IPS DF 4.7 (cell line): Measurements from ENCODE around the gene C1QL4.
"Not testable (repeated sequence)": the region's sequence is repeated elsewhere in the genome, so short reads cannot be mapped to it uniquely, and the experiment has no call there.

Experiments used
- DNase-seq: peaks from one replicate; pipeline ENCODE4 v3.0.0-alpha.2; 2013; ENCODE audit warnings: low spot score; ENCODE audit errors: extremely low read depth

Gene C1QL4

DNA sequence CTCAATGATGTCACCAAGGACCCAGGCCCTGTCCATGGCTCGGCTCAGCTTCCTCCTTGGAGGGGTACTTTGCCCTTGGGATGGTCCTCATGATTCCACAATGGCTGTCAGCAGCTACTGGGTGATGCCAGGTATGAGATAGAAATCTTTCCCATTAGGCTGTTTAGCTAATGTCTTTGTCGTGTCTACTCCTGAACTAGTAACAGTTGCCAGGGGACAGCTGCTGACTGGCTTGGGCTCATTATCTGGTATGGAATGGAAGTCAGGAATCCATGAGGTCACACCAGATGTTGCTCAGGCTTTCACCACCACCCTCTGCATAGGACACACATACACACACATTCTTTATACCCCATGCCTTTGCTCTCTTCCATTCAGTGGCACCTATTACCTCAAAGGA is 32.8 kb downstream of the C1QL4 start:
- DNase-seq: no peak

DNA sequence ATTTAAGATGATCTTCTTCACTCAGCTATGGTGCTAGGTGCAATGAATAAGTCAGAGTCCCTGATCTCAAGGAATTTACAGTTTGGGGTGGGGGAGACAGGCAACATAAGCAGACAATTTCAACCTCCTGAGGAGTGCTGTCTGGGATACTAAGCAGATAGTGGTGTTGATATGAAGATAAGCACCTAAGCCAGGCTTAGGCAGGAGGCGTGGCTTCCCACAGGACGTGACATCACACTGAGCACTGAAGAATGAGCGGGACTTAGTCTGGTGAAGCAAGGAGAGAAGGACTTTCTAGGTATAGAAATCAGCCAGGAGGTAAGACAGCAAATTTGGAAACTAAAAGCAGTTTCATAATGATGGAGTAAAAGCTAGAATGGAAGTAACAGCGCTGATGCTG is 35.2 kb downstream of the C1QL4 start:
- no peak for DNase-seq

DNA sequence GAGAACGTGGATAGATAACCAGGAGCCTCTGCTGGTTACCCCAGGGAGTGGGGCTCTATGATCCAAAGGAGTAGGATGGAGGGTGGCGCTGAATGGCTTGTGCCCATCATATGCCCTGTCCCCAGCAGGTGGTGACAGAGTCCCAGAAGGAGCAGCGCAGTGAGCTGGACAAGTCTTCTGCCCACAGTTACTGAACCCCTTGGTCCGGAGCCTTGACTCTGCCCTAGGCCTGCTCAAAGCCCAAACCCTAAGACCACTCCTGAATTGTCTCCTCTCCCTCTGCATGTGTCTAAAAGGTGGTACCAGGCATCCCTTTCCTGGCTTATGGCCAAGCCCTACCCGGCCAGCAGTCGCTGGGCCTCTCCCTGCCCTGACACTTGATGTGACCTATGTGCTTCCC is 38.8 kb downstream of the C1QL4 start:
- no peak for DNase-seq

DNA sequence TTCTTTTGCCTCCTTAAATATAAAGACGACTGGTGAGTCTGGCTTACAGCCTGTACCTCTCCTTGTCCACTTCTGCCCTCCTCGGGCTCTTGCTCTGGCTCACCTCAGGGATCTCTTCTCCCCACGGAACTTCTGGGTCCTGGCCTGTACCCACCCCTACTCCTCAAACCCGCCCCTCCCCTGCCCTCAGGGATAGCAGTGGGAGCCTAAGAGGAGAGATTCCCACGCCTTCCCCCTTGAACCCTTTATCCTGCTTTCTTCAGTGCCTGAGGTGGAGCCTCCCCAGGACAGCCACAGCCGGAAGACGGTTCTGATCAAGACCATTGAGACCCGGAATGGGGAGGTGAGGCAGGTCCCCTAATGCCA is 39.3 kb downstream of the C1QL4 start:
- DNase-seq: no peak

DNA sequence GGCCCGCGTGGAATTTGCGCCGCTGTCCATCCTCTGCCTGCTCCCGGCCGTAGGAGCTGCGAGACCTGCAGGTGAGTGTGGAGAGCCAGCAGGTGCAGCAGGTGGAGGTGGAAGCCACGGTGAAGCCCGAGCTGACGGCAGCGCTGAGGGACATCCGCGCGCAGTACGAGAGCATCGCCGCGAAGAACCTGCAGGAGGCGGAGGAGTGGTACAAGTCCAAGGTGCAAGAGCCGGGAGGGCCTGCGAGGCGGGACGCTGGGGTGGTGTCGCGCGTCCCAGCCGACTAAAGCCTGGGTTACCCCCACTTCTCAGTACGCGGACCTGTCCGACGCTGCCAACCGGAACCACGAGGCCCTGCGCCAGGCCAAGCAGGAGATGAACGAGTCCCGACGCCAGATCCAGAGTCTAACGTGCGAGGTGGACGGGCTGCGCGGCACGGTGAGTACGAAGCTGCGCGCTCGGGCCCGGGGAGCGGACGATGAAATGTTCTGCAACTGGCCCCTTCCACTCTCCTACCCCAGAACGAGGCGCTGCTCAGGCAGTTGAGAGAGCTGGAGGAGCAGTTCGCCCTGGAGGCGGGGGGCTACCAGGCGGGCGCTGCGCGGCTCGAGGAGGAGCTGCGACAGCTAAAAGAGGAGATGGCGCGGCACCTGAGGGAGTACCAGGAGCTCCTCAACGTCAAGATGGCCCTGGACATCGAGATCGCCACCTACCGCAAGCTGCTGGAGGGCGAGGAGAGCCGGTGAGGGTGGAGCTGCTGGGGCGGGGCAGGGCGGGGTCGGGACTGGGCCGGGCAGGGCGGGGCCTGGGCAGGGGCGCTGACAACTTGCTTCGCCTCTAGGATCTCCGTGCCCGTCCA is 39.9 kb downstream of the C1QL4 start:
- DNase-seq: no peak

DNA sequence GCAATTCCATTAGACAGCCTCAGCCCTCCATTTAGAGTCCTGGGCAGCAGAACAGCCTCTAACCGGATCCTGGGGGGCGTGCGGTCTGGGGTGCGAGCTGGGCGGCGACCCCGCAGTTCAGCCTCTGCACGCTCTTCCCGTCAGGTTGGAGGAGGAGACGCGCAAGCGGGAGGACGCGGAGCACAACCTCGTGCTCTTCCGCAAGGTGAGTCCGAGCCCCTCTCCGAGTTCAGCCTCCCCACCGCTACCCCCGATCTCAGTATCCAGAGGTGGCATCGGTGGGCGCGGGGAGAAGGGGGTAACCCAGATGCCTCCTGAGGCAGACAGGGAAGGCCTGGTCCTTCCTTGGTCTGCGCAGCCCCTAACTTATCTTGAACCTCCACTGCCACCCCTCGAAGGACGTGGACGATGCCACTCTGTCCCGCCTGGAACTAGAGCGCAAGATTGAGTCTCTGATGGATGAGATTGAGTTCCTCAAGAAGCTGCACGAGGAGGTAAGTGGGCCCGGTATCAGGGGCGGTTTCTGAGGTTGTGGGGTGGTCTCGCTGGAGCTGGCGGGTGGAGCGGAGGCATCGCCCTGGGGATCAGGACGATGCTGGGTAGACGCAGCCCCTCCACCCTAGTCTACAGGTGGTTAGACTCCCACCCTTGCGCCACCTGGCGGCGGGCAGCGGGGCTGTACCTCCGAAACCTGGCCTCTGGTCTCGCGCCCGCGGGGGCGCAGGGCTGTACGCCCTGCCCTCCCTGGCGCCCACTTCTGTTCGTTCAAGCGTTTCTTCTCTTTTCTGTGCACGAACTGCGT is 40.8 kb downstream of the C1QL4 start:
- DNase-seq: no peak

DNA sequence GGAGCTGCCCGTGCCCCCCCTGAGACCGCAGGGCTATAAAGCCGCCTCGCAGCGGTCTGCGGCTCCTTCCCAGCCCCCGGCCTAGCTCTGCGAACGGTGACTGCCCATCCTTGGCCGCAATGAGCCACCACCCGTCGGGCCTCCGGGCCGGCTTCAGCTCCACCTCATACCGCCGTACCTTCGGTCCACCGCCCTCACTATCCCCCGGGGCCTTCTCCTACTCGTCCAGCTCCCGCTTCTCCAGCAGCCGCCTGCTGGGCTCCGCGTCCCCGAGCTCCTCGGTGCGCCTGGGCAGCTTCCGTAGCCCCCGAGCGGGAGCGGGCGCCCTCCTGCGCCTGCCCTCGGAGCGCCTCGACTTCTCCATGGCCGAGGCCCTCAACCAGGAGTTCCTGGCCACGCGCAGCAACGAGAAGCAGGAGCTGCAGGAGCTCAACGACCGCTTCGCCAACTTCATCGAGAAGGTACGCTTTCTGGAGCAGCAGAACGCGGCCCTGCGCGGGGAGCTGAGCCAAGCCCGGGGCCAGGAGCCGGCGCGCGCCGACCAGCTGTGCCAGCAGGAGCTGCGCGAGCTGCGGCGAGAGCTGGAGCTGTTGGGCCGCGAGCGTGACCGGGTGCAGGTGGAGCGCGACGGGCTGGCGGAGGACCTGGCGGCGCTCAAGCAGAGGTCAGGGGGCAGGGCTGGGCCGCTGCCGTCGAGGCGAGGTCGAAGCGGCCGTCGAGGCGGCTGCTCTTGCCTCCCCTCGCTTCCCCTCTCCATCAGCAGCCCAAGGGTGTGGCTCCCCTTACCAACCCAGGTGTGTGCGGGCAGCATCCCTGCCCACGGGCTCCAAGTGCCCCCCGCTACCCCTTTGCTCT is 41.7 kb downstream of the C1QL4 start, which contains the start of gene PRPH:
Gene PRPH, plus strand, starts transcription at position 66 of the 855 bp plus-strand sequence. Its CDS starts 54 bp downstream, at position 120.
- no peak for DNase-seq

DNA sequence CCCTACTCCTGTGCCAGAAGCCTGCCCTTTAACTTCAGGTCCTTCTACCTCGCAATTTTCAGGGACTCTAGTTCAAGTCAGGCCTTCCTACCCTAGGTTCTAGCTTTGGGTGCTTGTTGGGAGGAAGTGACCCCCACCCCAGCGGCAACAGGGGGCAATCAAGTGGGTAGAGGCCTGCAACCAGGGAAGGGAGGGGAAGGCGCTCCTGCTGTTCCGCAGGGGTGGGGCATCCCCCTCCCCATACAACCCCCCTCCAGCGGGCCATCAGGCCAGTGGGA is 42.2 kb downstream of the C1QL4 start:
- no peak for DNase-seq

DNA sequence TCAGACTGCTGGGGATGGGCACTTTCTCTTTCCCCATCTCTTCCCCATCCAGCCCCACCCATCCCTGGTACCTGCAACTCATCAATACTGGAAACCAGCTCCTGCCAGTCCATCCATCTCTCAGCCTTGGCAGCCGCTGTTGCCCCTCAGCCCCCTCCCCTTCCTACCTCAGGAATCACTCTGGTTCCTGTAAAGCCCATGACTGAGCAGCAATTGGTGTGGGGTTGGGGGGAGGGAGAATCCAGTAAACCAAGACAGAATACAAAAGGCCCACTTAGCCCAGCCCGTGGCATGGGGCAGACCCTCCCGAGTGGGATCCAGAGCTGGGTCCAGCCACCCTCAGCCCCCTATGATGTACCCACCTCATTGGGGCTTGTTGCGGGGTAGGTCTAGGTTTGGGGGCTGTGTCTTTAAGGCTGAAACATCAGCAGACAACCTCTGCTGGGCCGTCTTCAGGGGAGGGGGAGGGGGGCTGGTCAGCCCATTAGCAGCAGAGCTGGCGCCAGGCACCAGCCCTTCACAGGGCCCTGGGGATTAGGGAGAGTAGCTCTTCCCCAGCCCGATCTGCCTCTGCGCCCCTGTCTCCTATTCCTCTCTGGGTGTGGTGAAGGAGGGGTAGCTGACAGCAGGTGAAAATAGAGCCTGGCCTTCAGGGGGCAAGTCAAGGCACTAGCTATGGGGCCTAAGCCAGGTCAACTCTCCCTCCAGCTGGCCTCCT is 42.7 kb downstream of the C1QL4 start:
- no peak for DNase-seq

DNA sequence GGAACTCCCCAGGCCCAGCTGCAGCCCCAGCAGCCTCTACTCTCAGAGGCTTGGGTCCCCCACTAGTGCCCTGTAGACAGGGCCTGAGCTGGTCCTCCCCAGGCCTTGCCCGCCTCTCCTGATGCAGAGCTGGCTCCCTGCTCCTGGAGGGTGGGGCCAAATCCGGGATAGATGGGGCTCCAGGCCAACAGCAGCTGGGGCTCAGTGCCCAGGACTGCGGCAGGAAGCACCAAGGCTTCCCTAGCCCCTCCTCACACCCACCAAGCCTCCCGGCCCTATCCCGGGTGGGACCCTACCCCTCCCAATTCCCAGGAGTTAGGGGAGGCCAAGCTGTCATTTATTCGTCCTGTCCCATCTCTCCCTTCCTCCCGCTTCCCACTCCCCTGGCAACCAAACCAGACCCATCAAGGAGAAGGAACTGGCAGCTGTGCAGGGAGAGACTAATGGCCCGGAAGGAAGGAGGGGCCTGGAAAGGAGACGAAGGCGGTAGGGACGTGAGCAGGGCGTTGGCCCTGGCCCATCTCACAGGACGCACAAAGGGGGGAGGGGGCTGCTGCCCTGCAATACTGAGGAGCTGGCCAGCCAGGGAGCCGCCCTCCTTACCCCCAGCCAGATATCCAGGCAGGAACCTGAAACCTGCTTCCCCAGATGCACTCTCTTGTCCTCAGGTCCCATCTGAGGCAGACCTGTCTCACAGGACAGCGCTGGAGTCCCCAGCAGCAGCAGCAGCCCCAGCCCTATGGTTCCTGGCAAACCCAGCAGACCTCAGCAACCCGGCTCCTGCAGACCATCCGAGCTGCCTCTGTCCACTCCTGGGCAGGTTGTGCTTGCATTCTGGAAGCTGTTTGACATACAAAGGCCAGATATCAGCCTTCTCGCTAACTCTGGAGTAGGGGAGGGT is 43.7 kb downstream of the C1QL4 start:
- no peak for DNase-seq

DNA sequence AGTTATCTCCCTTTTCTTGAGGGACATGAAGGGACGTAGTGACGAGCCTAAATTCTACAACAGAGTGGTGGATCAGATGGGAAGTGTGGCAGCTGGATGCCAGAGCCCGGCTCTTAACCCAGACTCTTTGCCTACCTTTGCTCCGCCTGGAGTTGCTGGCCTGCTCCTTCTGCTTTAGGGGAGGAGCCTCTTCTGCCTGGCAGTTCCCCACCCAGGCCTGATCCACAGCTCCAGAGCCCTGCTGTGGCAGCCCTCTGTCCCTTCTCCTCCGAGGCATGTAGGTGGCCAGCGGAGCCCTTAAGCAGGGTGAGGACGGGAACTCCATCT is 44.3 kb downstream of the C1QL4 start:
- no peak for DNase-seq

DNA sequence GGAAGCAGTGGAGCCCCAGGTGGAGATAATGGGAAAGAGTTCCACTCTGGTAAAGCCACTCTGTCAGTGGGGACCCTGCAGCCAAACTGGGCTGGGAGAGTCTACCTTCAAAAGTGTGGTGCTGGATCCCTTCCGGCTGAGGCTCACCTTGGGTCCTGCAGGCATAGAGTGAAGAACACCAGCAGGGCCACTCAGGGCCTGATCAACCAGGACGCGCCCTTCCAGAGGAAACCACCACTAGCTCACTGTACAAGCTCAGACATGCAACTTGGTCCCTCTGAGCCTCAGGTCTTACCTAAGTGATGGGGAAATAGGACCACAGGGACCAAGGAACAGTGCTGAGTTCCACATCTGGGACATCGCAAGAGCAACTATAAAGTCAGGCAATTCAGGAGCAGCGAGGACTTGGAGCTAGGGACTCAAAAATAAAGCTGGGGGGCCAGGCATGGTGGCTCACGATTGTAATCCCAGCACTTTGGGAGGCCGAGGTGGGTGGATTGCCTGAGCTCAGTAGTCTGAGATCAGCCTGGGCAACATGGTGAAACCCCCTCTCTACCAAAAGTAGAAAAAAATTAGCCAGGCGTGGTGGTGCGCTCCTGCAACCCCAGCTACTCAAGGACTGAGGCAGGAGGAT is 47.9 kb downstream of the C1QL4 start:
- DNase-seq: no peak

DNA sequence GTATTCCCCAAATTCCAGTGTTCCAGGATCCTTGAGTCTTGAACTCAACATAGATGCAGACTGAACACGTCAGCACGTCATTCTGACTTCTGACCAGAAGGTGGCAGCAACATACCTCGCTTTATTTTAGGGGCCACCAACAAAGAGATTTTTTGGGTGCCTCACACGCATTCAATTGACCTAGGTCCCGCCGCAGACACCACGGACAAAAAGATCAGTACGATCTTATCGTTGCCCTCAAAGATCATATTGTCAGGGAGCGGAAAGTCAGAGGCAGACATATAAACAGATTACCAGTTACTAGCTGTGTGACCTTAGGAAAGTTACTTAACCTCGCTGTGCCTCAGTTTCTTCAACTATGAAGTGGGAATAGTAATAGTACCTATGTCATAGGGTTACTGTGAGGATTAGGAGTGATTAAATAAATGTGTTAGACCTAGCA is 48.6 kb downstream of the C1QL4 start:
- no peak for DNase-seq

DNA sequence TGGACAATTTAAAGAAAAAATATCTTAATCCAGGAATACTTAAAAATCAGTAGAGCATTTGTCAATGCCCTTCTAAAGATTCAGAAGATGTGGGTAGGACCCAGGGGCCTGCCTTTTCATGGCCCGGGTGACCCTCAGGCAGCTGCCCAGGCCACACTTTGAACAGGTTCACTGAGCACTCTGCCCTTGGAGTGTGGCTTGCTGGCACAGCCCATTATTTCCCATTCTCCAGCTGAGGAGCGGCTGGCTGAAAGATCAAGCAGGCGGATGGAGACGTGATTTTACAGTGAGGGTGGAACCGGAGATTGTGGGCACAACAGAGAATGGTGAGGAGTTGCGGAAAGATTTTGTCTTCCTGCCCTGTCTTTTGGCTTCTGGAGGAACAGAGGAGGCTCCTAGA is 49.1 kb downstream of the C1QL4 start:
- DNase-seq: no peak

DNA sequence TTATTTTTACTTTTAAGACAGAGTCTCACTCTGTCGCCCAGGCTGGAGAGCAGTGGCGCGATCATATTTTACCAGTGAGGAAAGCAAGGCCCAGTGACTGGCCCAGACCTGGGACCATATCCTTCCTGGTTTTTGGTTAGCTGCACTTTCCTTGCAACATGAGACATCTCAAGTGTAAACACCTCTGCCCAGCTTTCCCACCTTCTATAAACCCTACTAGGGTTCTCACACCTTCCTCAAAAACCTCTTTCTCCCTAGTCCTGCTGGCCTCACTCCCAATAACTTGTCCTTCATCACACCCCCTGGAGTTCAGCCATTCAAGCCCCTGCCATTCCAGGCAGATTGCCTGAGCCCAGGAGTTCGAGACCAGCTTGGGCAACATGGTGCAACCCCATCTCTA is 52.3 kb downstream of the C1QL4 start:
- no peak for DNase-seq

DNA sequence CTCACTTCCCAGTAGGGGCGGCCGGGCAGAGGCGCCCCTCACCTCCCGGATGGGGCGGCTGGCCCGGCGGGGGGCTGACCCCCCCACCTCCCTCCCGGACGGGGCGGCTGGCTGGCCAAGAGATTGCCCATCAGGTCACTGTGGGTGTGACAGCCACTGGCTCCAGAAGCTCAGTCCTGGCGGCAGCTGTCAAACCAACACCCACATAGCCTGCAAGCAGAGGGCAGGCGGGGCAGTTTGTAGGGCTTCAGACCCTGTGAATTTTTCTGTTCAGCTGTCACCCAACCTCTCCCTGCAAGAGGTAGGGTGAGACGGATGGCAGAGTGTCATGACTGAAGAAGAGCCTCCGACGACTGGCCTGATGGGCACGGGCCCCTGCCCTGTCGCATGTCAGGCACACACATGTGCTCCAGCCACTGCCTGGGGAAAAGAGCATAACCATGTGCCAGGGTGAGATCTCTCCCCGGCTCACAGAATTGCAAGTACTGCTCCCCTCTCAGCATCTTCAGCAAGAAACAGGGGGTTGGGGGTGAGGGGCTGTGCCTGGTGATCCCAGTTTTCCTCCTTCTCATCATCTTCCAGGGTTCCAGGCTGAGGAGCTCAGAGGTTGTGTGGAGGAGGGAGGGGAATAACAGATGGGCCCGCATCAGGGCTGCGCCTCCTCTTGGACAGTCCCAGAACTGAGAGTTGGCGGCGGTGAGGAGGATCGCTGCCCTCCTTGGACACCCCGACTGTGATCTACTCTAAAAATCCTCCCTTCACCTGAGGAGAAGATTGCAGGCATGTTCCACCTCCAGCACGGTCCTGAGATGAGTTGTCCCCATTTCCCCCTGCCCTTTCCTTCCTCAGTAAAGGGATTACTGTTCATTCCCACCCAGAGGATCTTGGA is 53.2 kb downstream of the C1QL4 start:
- no peak for DNase-seq

DNA sequence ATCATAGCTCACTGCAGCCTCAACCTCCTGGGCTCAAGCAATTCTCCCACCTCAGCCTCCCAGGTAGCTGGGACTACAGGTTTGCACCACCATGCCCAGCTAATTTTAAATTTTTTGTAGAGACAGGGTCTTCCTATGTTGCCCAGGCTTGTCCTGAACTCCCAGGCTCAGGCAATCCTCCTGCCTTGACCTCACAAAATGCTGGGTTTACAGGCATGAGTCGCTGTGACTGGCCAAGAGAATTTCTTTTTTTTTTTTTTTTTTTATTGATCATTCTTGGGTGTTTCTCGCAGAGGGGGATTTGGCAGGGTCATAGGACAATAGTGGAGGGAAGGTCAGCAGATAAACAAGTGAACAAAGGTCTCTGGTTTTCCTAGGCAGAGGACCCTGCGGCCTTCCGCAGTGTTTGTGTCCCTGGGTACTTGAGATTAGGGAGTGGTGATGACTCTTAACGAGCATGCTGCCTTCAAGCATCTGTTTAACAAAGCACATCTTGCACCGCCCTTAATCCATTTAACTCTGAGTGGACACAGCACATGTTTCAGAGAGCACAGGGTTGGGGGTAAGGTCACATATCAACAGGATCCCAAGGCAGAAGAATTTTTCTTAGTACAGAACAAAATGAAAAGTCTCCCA is 54.1 kb downstream of the C1QL4 start:
- DNase-seq: not testable (repeated sequence)
